Measurements from ENCODE around the gene STAT3.
"Not testable (repeated sequence)": the region's sequence is repeated elsewhere in the genome, so short reads cannot be mapped to it uniquely, and the experiment has no call there.

The STAT3 gene

DNA sequence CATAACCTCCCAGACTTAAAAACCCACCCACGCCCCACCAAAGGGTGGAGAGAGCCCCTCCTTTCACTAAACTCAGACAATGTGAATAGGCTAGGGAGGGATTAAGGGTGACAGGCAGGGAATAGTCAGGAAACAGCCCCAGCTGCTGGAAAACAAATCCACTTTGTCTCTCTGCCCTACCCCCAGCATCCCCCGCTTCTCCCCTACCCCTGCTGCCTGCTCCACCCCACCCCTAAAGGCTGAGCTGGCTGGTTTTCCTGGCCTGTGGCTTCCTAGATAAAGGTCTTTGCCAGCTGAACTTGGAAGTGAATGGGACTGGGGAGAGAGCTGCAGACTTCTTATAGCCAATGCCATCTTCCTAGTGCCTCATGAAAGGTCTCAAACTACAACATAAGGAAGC lies 19.8 kb upstream of the STAT3 start:
- no peak for DNase-seq

DNA sequence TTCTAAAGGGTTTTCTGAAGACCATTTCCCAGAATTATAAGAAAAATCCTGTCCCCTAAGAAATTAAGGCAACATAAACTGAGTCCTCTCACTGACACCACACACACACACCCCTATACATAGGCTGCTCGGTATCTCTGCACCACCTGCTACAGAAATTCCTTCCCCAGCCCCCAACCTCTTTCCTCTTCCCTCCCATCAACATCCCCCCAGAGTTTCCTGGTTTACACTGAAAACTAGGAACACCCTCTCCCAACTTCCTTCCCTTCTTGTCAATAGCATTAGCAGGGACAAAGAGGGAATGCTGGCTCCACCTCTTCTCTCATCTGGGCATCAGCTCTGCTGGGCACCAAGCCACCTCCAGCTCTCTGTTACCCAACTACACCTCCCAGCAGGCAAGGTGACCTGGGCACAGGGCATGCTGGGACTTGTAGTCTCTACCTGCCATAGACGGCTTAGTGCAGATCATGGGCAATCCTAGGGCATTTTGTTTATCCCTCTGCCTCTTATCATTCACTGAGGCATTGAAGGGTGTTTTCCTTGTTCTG lies 19.1 kb upstream of the STAT3 start:
- DNase-seq: no peak

DNA sequence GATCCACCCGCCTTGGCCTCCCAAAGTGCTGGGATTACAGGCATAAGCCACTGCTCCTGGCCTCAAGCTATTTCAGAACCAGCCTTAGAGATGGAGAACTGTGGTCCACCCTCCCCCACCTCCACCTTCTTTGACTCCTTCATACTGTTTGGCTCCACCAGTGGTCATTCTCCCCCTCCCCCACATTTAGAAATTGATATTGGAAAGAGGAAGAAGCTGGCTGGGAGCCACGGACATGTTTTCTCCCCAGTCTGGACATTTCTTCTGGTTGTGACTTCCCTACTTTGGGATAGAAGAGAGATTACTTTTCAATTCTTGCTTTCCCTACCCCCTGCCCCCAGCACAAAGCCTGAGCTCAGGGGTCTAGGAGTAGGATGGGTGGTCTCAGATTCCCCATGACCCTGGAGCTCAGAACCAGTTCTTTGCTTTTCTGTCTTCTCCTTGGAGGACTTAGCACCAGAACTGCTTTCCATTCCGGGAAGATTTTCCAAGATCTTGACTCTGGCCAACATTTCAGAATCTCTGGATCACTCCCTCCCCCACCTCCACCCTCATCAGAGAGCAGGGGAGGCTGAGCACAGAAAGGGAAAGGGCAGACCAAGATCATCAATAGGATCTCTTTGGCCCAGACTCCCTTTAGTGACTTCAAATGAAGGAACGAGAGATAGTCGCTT lies 18.5 kb upstream of the STAT3 start:
- no peak for DNase-seq

DNA sequence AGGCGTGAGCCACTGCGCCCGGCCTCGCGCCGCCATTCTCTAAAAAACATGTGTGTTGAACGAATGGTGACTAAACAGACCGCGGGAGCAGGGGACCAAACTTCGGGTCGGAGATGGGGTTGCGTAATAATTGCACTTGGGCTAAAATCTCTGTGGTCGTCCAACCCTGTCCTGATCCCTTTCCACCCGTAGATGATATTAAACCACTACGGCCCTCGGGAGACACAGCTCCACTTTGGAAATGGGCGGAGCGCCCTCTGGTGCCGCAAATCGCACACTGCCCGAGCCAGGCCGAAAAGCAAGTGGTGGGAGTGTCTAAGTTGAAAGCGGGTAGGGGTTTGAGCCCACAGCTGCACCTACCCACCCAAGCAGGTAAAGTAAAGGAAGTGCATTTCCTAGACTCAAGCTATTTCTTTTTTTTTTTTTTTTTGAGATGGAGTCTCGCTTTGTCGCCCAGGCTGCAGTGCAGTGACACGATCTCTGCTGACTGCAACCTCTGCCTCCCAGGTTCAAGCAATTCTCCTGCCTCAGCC lies 17.8 kb upstream of the STAT3 start:
- peak; percentile 84 for DNase-seq

DNA sequence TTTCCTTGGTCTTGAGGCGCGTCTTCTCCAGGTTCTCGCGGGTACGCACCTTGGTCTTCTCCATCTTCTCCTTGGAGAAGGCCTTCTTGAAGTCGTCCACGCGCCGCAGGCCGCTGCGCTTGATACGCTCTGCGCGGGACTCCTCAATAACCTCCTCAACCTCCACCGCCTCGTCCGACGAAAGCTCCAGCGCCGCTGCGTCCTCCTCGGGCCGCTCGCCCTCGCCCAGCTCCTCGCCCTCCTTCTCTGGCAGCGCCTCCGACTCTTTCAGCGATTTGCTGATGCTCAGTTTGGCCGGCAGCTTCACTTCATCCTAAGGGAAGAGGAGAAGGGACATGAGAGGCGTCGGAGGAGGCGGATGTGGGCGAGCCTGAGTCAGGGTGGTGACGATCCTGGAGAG lies 16.8 kb upstream of the STAT3 start:
- no peak for DNase-seq

DNA sequence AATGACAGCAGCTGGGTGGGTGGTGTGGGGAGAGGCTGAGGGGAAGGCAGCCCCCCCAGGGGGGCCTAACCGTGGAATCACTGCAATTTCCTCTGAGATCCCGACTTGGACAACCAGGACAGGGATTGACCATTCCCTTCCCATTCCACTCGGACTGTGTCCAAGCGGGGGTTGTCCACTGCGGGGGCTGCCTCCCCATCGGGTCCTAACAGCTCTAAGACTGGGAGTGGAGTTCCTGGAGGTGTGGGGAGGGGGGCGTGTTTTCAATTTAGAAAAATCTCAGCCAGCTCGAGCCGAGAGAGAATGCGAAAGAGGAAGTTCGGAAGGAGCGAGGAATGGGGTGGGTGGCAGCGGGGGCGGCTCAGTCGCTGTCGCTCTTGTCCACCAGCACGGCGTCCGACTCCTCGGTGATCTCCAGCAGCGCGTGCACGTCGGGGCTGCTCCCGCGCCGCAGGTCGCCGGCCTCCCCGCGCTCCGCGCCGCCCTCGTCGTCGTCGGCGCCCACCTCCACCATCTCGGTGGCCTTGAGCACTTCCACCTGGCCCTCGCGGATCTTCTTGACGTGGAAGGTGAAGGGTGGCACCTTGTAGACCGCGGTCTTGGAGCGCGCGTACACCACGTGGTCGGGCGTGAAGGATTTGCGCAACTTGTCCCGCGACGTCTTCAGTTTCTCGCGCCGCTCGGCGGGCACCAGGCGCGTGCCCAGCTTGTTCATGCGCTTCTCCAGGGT lies 16.2 kb upstream of the STAT3 start:
- DNase-seq: no peak

DNA sequence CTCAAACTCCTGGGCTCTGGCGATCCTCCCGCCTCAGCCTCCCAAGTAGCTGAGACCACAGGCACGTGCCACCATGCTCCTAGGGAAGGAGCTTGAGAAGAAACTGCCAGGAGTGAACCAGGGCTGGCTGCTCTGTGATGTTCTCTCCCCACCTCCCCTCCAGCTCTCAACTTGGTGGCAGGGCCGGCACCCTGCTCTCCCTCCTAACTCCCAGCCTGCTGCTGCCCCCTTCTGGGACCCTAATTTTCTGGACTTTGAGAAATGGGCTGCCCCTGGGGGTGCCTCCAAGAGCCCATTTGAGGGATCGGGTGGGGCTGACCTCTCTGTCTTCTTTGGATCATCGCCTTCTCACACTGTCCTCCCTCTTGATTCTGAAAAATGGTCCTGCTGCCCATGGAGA lies 14.9 kb upstream of the STAT3 start:
- peak; percentile 63 for DNase-seq

DNA sequence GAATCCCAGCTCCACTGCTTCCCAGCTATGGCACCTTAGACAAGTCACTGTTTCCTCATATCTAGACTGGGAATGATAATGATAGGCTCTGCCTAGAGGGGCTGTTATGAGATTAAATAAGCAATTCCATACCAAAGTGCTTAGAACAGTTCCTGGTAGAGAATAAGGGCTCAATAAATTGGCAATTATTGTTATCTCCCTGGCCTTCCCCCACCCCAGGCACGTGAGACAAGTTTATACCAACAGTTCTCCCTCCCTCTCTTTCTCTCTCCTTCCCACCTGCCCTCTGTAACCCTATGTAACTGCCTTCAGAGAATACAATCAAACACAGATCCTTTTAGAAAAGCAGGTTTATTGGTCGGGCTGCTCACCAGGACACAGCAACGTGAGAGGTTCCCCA lies 13.9 kb upstream of the STAT3 start:
- DNase-seq: no peak

DNA sequence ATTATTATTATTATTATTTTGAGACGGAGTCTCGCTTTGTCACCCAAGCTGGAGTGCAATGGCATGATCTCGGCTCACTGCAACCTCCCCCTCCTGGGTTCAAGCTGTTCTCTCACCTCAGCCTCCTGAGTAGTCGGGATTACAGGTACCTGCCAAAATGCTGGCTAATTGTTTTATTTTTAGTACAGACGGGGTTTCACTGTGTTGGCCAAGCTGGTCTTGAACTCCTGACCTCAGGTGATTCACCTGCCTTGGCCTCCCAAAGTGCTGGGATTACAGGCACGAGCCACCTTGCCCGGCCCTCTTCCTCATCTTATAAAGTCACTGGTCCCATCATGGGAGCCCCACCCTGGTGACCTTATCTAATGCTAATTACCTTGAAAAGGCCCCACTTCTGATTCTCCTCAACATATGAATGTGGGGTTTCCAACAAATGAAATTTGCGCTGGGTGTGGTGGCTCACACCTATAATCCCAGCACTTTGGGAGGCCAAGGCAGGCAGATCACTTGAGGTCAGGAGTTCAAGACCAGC lies 12.7 kb upstream of the STAT3 start:
- DNase-seq: not testable (repeated sequence)

DNA sequence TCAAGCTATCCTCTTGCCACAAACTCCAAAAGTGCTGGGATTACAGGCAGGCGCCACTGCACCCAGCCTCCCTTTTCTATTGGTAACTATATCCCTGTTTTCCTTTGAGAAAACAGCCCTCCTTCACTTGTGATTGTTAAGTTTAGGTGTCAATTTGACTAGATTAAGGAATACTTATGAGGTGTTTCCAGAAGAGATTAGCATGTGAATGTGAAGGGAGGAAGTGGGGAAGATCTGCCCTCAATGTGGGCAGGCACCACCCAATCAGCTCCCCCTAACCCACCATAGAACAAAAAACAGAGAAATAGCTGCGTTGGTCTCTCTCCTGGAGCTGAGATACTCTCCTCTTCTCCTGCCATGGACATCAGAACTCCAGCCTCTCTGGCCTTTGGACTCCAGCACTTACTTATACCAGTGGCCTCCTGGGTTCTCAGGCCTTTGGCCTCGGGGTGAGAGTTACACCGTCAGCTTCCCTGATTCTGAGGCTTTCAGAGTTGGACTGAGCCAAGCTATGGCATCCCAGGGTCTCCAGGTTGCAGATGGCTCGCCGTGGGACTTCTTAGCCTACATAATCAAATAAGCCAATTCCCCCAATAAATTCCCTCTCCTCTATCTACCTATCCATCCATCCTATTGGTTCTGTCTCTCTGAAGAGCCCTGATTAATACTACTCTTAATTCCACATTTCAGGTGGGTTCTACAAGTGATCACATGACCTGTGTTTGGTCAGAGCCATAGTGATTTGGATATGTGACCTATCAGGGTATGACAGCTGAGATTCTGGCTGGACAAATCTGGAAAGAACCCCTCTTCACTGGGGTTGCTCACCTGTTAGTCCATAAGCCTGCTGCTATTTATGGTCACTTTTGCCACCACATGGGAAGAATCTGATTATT lies 12.0 kb upstream of the STAT3 start:
- no peak for DNase-seq

DNA sequence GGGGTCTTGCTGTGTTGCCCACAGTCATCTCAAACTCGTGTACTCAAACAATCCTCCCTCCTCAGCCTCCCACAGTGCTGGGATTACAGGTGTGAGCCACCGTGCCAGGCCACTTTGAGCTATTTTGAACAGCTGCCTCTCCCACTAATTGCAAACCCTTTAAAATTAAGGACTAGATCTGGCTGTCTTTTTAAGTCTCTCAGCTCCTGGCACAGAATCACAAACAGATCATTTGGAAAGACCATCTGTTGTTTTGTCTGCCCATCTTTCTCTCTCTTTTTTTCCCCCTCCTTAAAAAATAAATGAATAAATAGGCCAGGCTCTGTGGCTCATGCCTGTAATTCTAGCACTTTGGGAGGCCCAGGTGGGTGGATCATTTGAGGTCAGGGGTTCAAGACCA lies 10.9 kb upstream of the STAT3 start:
- DNase-seq: no peak

DNA sequence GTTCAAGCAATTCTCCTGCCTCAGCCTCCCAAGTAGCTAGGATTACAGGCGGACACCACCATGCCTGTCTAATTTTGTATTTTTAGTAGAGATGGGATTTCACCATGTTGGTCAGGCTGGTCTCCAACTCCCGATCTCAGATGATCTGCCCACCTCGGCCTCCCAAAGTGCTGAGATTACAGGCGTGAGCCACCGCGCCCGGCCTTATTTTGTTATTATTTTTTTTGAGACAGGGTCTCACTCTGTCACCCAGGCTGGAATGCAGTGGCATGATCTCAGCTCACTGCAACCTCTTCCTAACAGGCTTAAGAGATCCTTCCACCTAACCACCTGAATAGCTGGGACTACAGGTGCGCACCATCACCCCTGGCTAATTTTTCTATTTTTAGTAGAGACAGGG lies 7.4 kb upstream of the STAT3 start:
- not testable (repeated sequence) for DNase-seq

DNA sequence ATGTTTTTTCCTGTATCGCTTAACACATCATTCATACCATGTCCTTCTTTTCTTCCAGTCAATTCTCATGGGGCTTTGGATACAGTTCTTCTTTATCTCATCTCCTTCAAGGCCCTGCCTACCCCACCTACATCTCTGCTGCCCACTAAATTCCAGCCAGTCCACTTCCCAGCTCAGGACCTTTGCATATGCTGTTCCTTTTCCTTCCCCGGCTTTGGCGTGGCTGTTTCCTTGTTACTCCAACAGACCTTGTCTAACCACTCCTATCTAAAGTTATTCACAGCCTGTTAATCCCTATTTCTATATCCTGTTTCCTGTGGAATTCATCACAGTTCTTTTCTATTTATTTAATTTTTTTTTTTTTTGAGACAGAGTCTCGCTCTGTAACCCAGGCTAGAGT lies 6.6 kb upstream of the STAT3 start:
- no peak for DNase-seq

DNA sequence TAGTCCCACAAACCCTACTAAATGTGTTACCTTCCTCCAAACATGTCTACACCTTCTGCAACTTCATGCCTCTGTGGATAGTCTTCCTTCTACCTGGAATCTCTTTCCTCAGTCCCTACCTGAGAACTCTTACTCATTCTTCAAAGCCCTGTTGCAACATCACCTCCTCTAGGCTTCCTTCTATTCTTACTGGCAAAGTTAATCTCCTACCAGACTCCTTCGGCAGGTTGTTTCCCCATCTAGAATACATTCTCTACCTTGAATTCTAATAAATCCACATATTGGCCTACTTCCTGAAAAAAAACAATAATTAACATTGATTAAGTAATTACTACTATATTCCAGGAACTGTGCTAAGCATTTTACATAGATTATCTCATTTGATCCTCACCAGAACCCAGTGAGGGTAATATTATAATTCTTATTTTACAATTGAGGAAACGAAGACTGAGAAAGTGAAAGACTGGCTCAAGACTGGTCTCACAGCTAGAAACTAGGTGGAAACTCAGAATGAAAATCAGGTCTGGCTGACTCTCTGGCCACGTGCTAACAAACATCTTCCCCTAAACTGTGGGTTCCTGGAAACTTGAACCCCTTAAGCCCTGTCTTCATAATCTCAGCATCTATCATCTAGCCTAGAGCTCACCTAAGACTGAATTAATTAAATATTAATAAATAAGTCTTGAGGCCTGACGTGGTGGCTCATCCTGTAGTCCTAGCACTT lies 4.6 kb upstream of the STAT3 start:
- DNase-seq: no peak

DNA sequence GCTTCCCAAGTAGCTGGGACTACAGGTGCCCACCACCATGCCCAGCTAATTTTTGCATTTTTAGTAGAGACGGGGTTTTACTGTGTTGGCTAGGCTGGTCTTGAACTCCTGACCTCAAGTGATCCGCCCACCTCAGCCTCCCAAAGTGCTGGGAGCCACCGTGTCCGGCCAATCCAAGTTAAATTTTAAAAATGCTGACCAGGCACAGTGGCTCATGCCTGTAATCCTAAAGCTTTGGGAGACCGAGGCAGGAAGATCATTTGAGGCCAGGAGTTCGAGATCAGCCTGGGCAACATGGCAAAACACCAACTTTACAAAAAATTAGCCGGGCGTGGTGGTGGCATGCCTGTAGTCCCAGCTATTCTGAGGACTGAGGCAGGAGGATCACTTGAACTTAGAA lies 3.2 kb upstream of the STAT3 start:
- DNase-seq: not testable (repeated sequence)

DNA sequence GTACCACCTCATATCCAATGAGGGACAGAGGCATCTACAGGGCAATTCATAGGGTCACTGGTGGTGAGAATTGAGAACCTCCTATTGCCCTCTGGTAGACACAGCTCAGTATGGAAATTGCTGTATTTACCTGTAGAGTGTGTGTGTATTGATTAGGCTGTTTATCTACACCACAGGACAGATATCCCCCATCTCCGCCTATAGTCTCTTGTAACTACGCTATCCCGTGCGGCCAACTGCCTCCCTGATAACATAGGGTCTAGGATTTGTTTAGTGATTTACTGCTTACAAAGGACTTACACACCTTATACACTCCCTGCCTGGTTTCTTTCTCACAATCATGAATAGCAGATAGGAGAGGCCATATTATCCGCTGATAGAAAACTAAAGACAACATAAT lies 1.7 kb upstream of the STAT3 start:
- DNase-seq: no peak

DNA sequence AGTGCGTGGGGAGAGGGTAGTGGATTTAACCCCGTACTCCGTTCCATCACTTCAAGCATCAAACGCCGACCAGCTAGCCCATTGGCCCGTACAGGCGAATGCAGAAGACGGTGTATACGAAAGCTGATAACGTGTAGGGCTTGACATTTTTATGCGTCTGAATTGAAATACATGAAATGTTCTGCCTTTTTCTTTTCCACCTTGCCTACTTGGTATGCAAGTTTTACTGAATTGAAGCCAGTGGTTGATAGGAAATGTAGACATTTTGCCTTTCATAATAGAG lies 834 bp upstream of the STAT3 start:
- DNase-seq: no peak

DNA sequence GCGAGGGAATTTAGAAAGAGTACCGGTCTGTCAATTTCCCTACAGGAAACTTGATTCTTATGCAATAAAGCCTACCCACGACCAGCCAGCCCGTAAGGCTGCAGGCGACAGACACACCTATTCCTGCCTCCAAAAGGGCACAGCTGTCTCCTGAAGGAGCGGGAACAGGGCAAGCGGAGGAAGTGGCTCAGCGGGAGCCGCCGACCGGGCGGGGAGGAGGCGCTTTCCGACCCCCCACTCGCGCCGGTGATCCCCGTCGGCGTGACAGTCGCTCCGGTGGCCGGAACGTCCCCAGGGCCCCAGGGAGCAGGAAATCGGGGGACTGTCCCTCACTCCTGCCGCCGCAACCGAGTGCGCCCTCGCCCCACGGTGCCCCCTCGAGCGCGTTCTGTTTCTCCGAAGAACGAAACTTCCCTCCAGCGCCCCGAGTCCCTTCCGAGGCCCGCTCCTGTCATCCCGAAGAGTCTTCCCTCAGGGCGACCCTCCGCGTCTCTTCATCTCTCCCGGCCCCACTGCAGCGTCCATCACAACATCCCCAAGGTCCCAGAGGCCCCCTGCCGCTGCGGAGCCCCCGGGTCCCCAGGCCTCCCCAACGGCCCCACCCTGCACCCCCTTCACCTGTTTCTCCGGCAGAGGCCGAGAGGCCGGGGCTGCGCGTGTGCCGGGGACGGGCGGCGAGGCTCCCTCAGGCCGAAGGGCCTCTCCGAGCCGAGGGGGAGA lies 421 bp downstream of the STAT3 start:
- peak; percentile 64 for DNase-seq

DNA sequence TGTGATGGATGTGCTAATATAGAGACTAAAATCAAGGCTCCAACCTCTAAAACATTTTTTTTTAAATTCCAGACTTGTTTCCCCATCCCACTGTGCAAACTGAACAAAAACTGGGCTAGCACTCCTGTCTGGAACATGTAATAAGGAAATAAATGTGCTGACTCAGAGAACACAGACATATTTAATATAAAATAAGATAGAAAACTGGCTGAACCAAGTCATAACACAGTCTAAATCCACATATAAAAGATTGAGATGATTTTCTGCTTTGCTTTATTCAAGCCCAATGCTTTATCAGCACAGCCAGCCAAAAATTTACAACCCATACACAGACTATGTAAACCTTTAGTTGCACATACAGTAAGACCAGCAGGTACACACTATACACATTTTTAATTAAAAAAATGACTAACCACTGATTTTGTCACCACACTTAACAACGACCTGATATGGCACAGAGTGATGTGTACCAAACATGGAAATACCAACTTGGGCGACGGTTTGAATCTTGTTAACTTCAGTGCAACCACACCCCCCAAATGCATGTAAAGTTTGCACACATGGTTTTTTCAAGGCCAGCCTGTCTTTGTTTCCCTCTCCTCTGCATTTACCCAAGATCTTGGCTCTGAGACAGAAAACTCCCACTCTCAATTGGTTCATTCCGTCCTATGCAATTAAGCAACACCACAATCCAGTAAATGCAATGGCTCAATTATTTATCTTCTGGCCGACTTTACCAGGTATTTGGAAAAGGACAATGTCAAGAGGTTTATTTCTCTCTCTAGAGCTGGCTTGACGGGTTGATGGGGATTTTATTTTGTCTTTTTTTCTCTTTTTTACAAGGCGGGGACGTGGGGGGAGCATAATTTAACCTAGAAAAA lies 1.2 kb downstream of the STAT3 start:
- DNase-seq: peak; percentile 79

DNA sequence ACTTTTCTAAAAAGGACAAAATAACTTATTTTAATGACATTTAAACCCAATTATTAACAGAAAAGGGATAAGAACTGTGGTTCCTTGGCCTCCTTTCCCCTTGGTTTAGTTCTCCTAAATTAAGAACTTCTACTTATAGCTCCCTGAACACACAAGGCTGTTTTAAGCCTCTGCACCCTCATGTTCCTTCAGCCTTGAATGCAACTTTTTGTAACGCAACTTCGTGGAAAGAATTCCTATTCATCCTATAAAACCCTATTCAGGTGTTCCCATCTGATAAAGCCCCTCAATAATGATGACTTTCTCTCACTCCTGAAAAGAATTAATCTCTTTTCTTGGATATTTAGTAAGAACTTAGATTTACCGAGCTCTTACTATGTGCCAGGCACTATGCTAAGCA lies 6.3 kb downstream of the STAT3 start:
- no peak for DNase-seq

DNA sequence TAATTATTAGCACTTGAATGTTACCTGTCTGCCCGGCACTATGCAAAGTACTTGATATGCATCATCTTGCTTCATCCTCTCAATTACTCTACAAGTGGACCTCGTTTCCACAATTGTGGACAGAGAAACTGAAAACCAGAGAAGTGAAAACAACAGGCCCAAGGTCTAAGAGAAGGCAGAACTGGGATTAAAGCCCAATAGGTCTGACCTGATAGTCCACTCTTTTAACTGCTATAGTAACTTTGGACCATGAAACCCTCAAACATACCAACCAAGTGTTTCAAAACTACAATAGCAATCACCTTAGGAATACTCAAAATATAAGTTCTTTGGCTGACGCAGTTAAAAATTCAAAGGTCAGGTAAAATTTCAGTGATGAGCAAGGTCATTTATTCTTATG lies 7.3 kb downstream of the STAT3 start:
- DNase-seq: no peak
